Motor neuron (in vitro differentiated cells): ENCODE data around the gene SREBF2. TPM values are rescaled to one million over a fixed set of nuclear protein-coding genes. Genes with fewer than 3 reads are reported as not detected.
"Not testable (repeated sequence)": the region's sequence is repeated elsewhere in the genome, so short reads cannot be mapped to it uniquely, and the experiment has no call there.

ENCODE experiments used
- ATAC-seq, 8 experiments: fragments of 200-7000 bp; cut with Tn5 transposase; replicated peaks in 6 of 8; 2 replicates each; pipeline ENCODE4 v1.8.0; 2021; ENCODE audit warnings: mild to moderate bottlenecking in 8 of 8, moderate library complexity in 8 of 8
- H3K27ac ChIP-seq, 2 donors: fragments of 250-450 bp; sonication (Bioruptor Pico); 2 replicates each; pipeline ENCODE4 v1.9.0; 2021; ENCODE audit warnings: antibody characterized with exemption in 2 of 2, mild to moderate bottlenecking in 2 of 2, moderate library complexity in 1 of 2
- H3K4me1 ChIP-seq, 2 donors: fragments of 250-450 bp; sonication (Bioruptor Pico); replicated peaks in 1 of 2; 2 replicates each; pipeline ENCODE4 v1.6.1; 2021; ENCODE audit warnings: antibody characterized with exemption in 2 of 2, mild to moderate bottlenecking in 2 of 2, moderate library complexity in 1 of 2
- H3K4me3 ChIP-seq, 5 donors: fragments of 250-450 bp; sonication (Bioruptor Pico); 2 replicates each; pipeline ENCODE4 v1.9.0; 2021; ENCODE audit warnings: antibody characterized with exemption in 5 of 5, mild to moderate bottlenecking in 5 of 5, moderate library complexity in 4 of 5
- WGBS, 10 experiments: fragments of 450-650 bp; shearing (Covaris generic); methylation state at CpG; one replicate each; pipeline ENCODE4 v1.0.0; 2022; 5-methylcytosine and 5-hydroxymethylcytosine counted together
- in situ Hi-C, 9 experiments: fragments of 400-800 bp; cut with MboI; loops; one replicate each; pipeline ENCODE4 v1.15.0; 2021; ENCODE audit warnings: low sequenced_read_pairs in 9 of 9, low pct_unique_long_range_greater_than_20kb in 2 of 9; ENCODE audit not compliant: unreplicated experiment in 9 of 9
- total RNA-seq, 8 experiments: library from RNA; unstranded; fragments of 300-600 nt; gene quantifications; 2 replicates each; pipeline versions ENCODE4 v1.2.3 to v1.2.4, GENCODE V29; 2022

SREBF2 gene
- total RNA-seq, 8 experiments from 2014 or later, result 40.9 to 173 (median 120) TPM

DNA sequence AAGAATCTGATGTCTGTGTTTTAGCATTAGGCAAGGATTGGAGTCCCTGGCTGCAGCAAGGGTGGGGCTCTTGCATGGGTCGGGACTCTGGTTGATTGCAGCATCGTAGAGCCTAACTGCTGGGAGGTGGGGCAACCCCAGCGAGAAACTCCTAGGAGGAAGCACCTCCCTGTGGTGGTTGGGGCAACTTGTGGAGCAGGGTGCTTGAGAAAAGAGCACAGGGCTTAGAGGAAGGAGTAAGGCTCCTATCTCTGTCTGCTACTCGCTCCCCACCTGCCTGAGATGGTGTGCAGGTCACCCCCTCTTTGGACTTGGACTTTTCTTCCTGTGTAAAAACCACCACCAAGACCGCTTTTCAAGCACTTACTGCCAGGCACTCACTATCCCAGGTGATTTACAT lies 15.6 kb downstream of the SREBF2 start:
- 54 to 100% (median 95%) methylated on average over 1 to 4 of the region's 5 CpGs; no CpG with 5 or more reads in 6 of the 10 experiments for WGBS, 10 experiments
- Histone ChIP-seq H3K4me3 (no peak overlapping the region), H3K4me1 (peaks cover 19 to 30% of the 10 kb centered on the region in 2 donors), H3K27ac (no peak overlapping the region)
- peak in 3 of 8 experiments; percentile 73 to 94 (median 90) for ATAC-seq
- in situ Hi-C loops, result no loop called here

DNA sequence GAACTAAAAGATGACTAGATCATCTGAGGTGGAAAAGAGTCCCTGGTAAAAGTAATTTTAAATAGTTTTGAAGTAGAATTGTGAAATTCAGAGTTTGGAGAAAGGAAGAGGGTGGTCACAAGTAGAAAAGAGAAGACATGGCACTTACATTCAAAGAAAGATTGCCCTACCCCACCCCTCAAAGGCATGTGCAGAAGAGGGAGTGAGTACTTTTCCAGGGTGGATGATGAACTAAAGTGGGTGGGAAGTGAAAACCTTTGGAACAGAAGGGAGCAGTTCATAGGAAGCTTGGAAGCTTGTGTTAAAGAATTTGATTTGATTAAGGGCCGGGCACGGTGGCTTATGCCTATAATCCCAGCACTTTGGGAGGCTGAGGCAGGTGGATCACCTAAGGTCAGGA lies 23.6 kb downstream of the SREBF2 start:
- in situ Hi-C loops, result no loop called here
- no peak overlapping the region for H3K27ac ChIP-seq
- 0 to 100% (median 60%) methylated on average over 1 to 2 of the region's 2 CpGs; no CpG with 5 or more reads in 4 of the 10 experiments for WGBS, 10 experiments
- no peaks in the 10 kb centered on the region for H3K4me1 ChIP-seq
- no peak overlapping the region for H3K4me3 ChIP-seq
- ATAC-seq, result peak in 2 of 8 experiments; percentile 10 to 55

DNA sequence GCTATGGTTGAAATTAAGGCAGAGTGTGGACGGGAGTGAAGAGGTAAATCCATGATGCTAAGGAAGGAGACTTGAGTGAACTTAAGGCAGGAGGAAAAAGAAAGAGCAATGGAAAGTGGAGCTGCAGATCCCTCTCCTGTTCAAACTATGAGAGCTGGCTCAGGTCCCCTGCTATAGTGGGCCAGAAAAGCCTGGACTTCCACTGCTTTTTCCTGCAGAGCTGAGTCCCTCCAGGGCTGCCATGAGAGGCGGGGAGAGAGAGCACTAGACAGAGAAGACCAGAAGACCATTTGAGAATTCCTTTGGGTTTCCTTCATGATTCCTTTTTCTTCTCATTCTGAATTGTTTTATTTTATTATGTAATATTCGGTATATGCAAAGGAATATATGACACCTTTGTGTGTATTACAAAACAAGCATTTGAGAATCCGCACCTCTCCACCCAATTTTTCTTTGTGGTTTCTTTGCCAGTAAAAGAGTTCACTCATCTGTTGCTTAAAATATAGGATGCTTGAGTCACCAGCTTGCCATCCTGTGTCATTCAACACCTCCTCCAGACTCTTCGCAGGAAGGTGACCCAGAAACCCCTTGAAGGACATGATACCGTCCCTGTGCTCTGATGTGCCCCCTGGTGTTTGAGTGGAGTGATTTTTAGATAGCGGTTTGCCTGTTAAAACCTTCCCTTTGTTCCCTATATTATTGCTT lies 24.4 kb downstream of the SREBF2 start:
- in situ Hi-C loops, result no loop called here
- no peak overlapping the region for H3K27ac ChIP-seq
- WGBS, 10 experiments, result 67 to 100% (median 81%) methylated on average over 1 to 5 of the region's 7 CpGs; no CpG with 5 or more reads in 2 of the 10 experiments
- peak in 2 of 8 experiments; percentile 8 to 14 for ATAC-seq
- H3K4me3 ChIP-seq, result no peak overlapping the region
- peaks cover 0 to 2% of the 10 kb centered on the region in 2 donors for H3K4me1 ChIP-seq

DNA sequence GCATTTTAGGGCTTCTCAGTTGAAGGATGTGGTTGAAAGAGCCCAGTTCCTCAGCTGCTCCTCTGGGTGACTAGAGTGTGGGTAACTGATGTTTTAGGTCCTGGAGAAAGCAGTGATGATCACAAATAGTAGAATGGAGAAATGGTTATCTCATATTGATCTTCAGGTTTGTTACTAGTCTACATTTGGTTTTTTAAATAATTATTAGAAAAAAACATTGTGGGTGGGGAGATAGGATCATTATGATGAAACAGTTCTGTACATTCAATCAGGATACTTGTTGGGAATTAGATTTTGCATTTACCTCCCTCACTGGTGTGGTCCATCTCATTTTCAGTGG lies 24.9 kb downstream of the SREBF2 start:
- Histone ChIP-seq H3K27ac (no peak overlapping the region), H3K4me1 (peaks cover 0 to 6% of the 10 kb centered on the region in 2 donors), H3K4me3 (no peak overlapping the region)
- in situ Hi-C loops, result no loop called here
- ATAC-seq, result no peak

DNA sequence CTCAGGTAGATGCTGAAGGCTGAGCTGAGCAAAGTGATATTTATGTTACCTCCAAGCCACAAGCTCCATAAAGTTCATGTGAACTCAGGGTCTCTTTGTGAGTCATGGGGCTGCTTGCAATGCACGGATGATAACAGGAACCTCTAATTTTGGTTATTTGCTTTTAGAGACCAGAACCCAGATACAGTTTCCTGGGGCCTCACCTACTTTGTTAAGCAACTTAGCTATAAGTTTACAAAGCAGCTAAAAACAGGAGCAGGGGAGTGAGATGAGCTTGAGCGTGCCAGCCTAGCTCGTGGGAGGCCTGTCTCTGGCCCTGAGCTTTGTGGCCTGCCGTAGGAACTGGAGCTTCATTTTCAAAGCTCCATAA lies 29.2 kb downstream of the SREBF2 start:
- in situ Hi-C loops, result no loop called here
- WGBS, 10 experiments, result 7 to 84% (median 66%) methylated on average over 1 to 4 of the region's 4 CpGs; no CpG with 5 or more reads in 1 of the 10 experiments
- H3K4me1 ChIP-seq, result peaks cover 2 to 6% of the 10 kb centered on the region in 2 donors
- no peak overlapping the region for H3K4me3 ChIP-seq
- ATAC-seq, result peak in 1 of 8 experiments; percentile 2
- no peak overlapping the region for H3K27ac ChIP-seq

DNA sequence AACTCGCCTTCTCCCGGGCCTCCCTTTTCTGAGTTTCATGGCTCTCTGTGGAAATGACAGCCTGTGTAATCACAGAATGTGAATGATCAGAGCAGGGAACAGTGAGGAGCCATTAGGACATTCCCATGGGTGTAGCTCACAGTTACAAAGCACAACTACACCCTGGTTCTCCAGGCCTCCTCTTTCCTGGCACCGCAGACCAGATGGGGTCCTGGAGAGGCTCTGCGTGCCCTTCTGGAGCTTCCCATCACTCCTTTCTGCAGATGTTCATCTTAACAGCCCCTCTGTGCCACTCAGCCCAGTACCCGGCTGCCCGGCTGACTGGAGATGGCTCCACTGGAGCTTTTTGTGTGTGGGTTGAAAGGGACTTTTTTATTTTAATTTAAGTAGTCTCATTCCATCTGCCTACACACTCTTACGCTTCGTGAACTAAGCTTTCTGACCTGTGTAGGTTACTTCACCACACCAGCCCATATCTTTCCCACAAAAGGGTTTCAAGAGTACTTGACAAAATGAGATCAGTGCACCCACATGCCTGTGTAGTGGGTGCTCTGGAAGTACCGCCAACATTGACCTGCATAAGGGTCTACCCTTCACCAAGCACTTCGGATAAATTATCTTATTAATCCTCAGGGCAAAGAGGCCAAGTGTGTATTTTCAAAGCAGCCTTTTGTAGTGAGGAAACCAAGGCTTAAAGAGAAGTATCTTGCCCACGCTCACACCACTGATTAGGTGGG lies 29.8 kb downstream of the SREBF2 start:
- Histone ChIP-seq H3K27ac (peak overlapping the region in 1 of 2 donors; percentile 55), H3K4me3 (no peak overlapping the region), H3K4me1 (peaks cover 2 to 6% of the 10 kb centered on the region in 2 donors)
- in situ Hi-C loops, result no loop called here
- peak in 6 of 8 experiments; percentile 9 to 76 (median 45) for ATAC-seq
- WGBS, 10 experiments, result 60 to 100% (median 90%) methylated on average over 1 to 8 of the region's 11 CpGs; no CpG with 5 or more reads in 2 of the 10 experiments

DNA sequence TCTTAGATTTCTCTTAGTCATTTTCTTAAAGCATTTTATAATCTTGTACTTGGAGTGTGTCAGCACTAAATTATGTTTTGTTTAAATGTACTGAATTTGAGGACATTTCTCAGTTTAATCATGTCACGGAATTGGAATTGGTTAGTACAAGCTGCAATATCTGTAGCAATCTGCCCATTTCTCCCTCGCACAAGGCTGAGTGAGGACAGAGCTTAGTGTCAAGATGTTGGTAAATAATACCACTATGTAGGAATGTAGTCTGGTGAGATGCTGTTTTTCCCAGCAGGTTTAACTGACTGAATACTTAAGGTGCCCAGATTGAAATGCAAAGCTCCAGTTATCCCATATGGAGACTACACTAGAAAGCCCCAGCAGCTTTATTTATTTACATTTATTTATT lies 30.6 kb downstream of the SREBF2 start:
- in situ Hi-C loops, result no loop called here
- H3K4me1 ChIP-seq, result peaks cover 2 to 6% of the 10 kb centered on the region in 2 donors
- ATAC-seq, result no peak
- H3K4me3 ChIP-seq, result no peak overlapping the region
- 79 to 100% (median 95%) methylated on average over 1 to 2 of the region's 2 CpGs; no CpG with 5 or more reads in 4 of the 10 experiments for WGBS, 10 experiments
- no peak overlapping the region for H3K27ac ChIP-seq

DNA sequence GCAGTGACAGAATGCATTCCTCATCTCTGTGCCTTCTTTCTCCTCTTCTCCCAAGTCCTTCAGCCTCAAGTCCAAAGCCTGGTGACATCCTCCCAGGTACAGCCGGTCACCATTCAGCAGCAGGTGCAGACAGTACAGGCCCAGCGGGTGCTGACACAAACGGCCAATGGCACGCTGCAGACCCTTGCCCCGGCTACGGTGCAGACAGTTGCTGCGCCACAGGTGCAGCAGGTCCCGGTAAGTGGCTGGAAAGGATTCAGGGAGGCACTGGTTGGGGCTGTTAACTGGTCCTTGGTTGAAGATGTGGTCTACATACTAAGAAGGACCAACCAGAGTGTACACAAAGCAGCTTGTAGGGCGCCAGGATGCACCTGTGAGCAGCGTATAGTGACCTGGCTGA lies 35.7 kb downstream of the SREBF2 start:
- Histone ChIP-seq H3K4me1 (peaks cover 0 to 2% of the 10 kb centered on the region in 2 donors), H3K4me3 (no peak overlapping the region), H3K27ac (no peak overlapping the region)
- ATAC-seq, result no peak
- in situ Hi-C loops, result no loop called here
- WGBS, 10 experiments, result 75 to 100% (median 97%) methylated on average over 1 to 9 of the region's 10 CpGs; no CpG with 5 or more reads in 4 of the 10 experiments

DNA sequence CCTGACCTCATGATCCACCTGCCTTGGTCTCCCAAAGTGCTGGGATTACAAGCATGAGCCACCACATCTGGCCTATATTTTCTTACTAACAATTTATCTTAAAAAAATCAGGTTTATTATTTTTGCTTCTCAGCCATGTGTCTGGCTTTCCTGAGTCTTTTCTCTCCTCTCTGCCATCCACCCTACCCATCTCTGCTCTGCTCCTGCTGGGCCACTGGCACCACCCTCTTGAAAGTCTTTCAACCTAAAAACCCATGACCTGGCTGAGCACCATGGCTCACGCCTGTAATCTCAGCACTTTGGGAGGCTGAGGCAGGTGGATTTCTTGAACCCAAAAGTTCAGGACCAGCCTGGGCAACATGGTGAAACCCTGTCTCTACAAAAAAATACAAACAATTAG lies 37.2 kb downstream of the SREBF2 start:
- in situ Hi-C loops, H3K27ac ChIP-seq, ATAC-seq, H3K4me3 ChIP-seq, H3K4me1 ChIP-seq: not testable (repeated sequence)
- WGBS, 10 experiments, result 100% methylated on average over 1 of the region's 1 CpG; no CpG with 5 or more reads in 5 of the 10 experiments

DNA sequence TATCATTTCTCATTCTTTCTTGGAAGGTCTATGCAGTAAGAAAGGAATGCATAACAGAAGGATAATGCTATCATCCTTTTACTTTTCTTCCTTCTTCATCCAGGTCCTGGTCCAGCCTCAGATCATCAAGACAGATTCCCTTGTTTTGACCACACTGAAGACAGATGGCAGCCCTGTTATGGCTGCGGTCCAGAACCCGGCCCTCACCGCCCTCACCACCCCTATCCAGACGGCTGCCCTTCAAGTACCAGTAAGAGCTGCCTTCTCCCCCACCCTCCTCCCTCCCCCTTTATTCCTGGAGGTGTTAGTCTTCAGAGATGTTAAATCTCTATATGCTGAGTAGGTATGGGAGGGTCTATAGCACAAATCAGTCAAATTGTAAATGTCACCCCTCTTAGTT lies 37.9 kb downstream of the SREBF2 start:
- in situ Hi-C loops, result no loop called here
- WGBS, 10 experiments, result 83 to 100% (median 98%) methylated on average over 1 to 4 of the region's 4 CpGs; no CpG with 5 or more reads in 6 of the 10 experiments

DNA sequence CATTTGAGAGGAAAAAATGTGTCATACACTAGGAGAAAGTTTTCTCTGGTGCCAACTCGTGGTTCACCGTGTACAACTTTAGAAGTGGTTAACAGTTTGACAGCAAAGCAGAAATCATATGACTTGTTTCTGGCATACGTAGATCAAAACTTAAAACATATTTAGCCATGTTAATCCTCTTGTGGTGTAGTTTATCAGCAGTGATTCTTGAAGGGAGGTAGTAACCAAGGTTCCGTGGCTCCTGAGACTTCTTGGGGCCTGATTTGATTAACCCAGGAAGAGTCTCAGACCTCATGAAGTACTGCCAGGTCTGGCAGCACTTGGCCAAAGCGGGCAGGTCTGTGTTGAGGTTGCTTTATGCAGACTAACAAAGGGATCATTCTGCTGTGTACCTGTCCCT lies 40.5 kb downstream of the SREBF2 start:
- Histone ChIP-seq H3K4me3 (no peak overlapping the region), H3K27ac (no peak overlapping the region), H3K4me1 (no peaks in the 10 kb centered on the region)
- in situ Hi-C loops, result no loop called here
- WGBS, 10 experiments, result 50 to 100% (median 85%) methylated on average over 2 to 5 of the region's 5 CpGs; no CpG with 5 or more reads in 2 of the 10 experiments
- no peak for ATAC-seq

More for the DNA sequence above, 37.9 kb downstream of the SREBF2 start:
- no peak for ATAC-seq
- Histone ChIP-seq H3K4me1 (no peaks in the 10 kb centered on the region), H3K4me3 (no peak overlapping the region), H3K27ac (no peak overlapping the region)

DNA sequence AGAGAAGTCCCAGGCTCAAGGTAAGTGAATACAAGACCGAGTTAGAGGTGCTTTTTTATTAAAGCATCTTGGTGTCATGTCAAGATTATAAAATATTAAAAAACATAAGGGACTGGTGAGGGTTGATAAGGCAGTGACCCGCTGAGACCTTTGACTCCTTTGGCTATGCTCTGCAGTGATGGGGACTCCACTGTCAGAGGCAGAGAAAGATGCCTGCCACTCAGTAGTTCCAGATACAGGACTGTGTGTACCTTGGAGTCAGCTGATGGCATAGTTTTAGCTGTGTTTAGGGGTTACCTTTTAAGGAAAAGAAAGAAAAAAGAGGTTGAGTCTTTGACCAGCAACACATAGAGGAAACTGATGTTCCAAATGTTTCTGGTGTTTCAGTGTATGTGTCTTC lies 41.2 kb downstream of the SREBF2 start:
- no peak overlapping the region for H3K4me3 ChIP-seq
- in situ Hi-C loops, result no loop called here
- WGBS, 10 experiments, result 78 to 100% (median 100%) methylated on average over 1 to 2 of the region's 2 CpGs; no CpG with 5 or more reads in 1 of the 10 experiments
- no peak overlapping the region for H3K27ac ChIP-seq
- no peaks in the 10 kb centered on the region for H3K4me1 ChIP-seq
- ATAC-seq, result no peak

DNA sequence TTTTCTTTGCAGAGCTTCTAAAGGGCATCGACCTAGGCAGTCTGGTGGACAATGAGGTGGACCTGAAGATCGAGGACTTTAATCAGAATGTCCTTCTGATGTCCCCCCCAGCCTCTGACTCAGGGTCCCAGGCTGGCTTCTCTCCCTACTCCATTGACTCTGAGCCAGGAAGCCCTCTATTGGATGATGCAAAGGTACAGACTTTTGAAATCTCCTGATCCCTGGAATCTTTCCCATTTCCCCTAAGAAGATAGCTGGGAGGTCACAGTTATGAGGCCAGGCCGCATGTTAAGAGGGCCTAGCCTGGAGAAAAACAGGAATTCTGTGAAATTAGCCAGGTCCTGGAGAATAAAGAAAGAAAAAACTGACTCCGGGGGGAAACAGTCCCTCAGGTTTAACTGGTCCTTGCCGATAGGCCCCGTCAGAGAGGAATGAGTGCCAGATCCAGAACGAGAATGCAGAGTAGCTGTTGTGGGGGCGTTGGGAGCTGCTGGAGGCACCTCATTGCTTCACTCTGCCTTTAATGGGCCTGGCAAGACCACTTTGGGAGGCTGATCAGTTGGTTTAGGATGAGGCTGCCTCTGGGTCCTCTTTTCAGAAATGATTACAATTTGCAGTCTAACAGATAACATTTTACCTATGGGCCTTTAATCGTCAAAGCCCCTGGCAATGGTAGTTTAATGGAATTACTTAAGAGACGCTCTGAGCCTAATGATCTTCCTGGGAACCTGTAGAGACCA lies 42.8 kb downstream of the SREBF2 start:
- H3K4me3 ChIP-seq, result no peak overlapping the region
- in situ Hi-C loops, result no loop called here
- H3K4me1 ChIP-seq, result no peaks in the 10 kb centered on the region
- ATAC-seq, result no peak
- WGBS, 10 experiments, result 34 to 100% (median 94%) methylated on average over 1 to 8 of the region's 10 CpGs
- H3K27ac ChIP-seq, result no peak overlapping the region
